Erythroblast (primary cell): ENCODE results near the gene MEMO1.
"Not testable (repeated sequence)": the region's sequence is repeated elsewhere in the genome, so short reads cannot be mapped to it uniquely, and the experiment has no call there.

Experiments
- DNase-seq, 2 experiments: peaks; one replicate each; lab custom pipeline; 2025; lab: John Stamatoyannopoulos, UW
- GATA1 ChIP-seq: IDR thresholded peaks from 2 replicates; pipeline ENCODE4 v1.6.1; 2011; ENCODE audit warnings: low read depth, mild to moderate bottlenecking, control low read depth, low read length, moderate library complexity
- POLR2A ChIP-seq: IDR thresholded peaks from 2 replicates; pipeline ENCODE4 v1.6.1; 2011; ENCODE audit warnings: mild to moderate bottlenecking, low read length

Gene MEMO1

GRCh38 chr2:31957354-31958139 lies 53.3 kb downstream of the MEMO1 start:
- TF ChIP-seq POLR2A (no peak), GATA1 (no peak)
- DNase-seq, result no peak

GRCh38 chr2:31956934-31957333 lies 53.9 kb downstream of the MEMO1 start:
- not testable (repeated sequence) for DNase-seq

- no peak for TF ChIP-seq POLR2A
- no peak for DNase-seq
Observed at GRCh38 chr2:31956312-31956711, 54.5 kb downstream of the MEMO1 start.

- not testable (repeated sequence) for DNase-seq
Observed at GRCh38 chr2:31953095-31953494, 57.7 kb downstream of the MEMO1 start.

- TF ChIP-seq POLR2A, result no peak
- TF ChIP-seq GATA1, result no peak
- DNase-seq, result no peak
Observed at GRCh38 chr2:31950946-31951562, 59.8 kb downstream of the MEMO1 start.

- TF ChIP-seq GATA1 (no peak), POLR2A (no peak)
- no peak for DNase-seq
Observed at GRCh38 chr2:31947871-31948270, 62.9 kb downstream of the MEMO1 start.

GRCh38 chr2:31946838-31947237 lies 64.0 kb downstream of the MEMO1 start:
- no peak for DNase-seq

GRCh38 chr2:31945572-31945935 lies 65.3 kb downstream of the MEMO1 start:
- peak; percentile 56 to 73 for DNase-seq
- TF ChIP-seq GATA1 (no peak), POLR2A (no peak)

More at GRCh38 chr2:31946838-31947237, 64.0 kb downstream of the MEMO1 start:
- TF ChIP-seq GATA1 (no peak), POLR2A (no peak)

GRCh38 chr2:31944828-31945571 lies 65.8 kb downstream of the MEMO1 start:
- DNase-seq, result no peak
- TF ChIP-seq POLR2A (no peak), GATA1 (no peak)

GRCh38 chr2:31943636-31944225 lies 67.1 kb downstream of the MEMO1 start:
- no peak for DNase-seq
- no peak for TF ChIP-seq GATA1
- TF ChIP-seq POLR2A, result no peak

- no peak for DNase-seq
Observed at GRCh38 chr2:31940920-31941319, 69.9 kb downstream of the MEMO1 start.

GRCh38 chr2:31937741-31938140 lies 73.1 kb downstream of the MEMO1 start:
- TF ChIP-seq POLR2A, result no peak
- no peak for TF ChIP-seq GATA1
- DNase-seq, result no peak

More at GRCh38 chr2:31940920-31941319, 69.9 kb downstream of the MEMO1 start:
- no peak for TF ChIP-seq GATA1
- TF ChIP-seq POLR2A, result no peak

- TF ChIP-seq GATA1, result no peak
- no peak for TF ChIP-seq POLR2A
- no peak for DNase-seq
Observed at GRCh38 chr2:31935370-31935769, 75.4 kb downstream of the MEMO1 start.

- peak; percentile 39 to 54 for DNase-seq
- no peak for TF ChIP-seq GATA1
- no peak for TF ChIP-seq POLR2A
Observed at GRCh38 chr2:31933066-31933465, 77.7 kb downstream of the MEMO1 start.
